Kidney epithelial cell (primary cell): ENCODE data around the gene BCL11B. TPM values are rescaled to one million over a fixed set of nuclear protein-coding genes. Genes with fewer than 3 reads are reported as not detected.

Source experiments
- DNase-seq: peaks from one replicate; pipeline ENCODE4 v3.0.0-alpha.2; 2010; ENCODE audit warnings: low read depth
- H3K27me3 ChIP-seq: 2 replicates; pipeline ENCODE4 v1.6.0; 2011; ENCODE audit warnings: low read length; ENCODE audit not compliant: control insufficient read depth, insufficient read depth
- H3K36me3 ChIP-seq: 2 replicates; pipeline ENCODE4 v1.5.1; 2011; ENCODE audit warnings: low read length; ENCODE audit not compliant: control insufficient read depth, insufficient read depth
- H3K4me3 ChIP-seq: 2 replicates; pipeline ENCODE4 v1.5.1; 2011; ENCODE audit warnings: low read depth, mild to moderate bottlenecking, control low read depth, low read length
- total RNA-seq: library from RNA; depleted of rRNA; stranded (reverse); fragments of >200 nt; gene quantifications from 2 replicates; pipeline ENCODE4 v1.2.3, GENCODE V29; 2015
- TF ChIP-seq, protein P1 (sequence below): IDR thresholded peaks from 2 replicates; pipeline ENCODE4 v1.5.1; 2011; ENCODE audit warnings: mild to moderate bottlenecking, moderate library complexity, low read length, control low read depth, inconsistent platforms; ENCODE audit not compliant: insufficient read depth, poor library complexity, severe bottlenecking

Gene BCL11B
- total RNA-seq, 1 donor from 2014 or later, result 2.3 TPM

GRCh38 chr14:99246536-99247097 is 25.4 kb downstream of the BCL11B start:
- Histone ChIP-seq H3K4me3 (peak overlapping the region; percentile 18), H3K27me3 (peaks cover 40% of the 10 kb centered on the region), H3K36me3 (no peaks in the 10 kb centered on the region)
- DNase-seq, result no peak
- TF ChIP-seq, protein P1, sequence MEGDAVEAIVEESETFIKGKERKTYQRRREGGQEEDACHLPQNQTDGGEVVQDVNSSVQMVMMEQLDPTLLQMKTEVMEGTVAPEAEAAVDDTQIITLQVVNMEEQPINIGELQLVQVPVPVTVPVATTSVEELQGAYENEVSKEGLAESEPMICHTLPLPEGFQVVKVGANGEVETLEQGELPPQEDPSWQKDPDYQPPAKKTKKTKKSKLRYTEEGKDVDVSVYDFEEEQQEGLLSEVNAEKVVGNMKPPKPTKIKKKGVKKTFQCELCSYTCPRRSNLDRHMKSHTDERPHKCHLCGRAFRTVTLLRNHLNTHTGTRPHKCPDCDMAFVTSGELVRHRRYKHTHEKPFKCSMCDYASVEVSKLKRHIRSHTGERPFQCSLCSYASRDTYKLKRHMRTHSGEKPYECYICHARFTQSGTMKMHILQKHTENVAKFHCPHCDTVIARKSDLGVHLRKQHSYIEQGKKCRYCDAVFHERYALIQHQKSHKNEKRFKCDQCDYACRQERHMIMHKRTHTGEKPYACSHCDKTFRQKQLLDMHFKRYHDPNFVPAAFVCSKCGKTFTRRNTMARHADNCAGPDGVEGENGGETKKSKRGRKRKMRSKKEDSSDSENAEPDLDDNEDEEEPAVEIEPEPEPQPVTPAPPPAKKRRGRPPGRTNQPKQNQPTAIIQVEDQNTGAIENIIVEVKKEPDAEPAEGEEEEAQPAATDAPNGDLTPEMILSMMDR, result no peak

GRCh38 chr14:99245564-99246511 is 26.2 kb downstream of the BCL11B start:
- Histone ChIP-seq H3K36me3 (no peaks in the 10 kb centered on the region), H3K27me3 (peaks cover 40% of the 10 kb centered on the region), H3K4me3 (peak overlapping the region; percentile 24)
- TF ChIP-seq, protein P1, result no peak
- DNase-seq, result no peak

- no peaks in the 10 kb centered on the region for H3K36me3 ChIP-seq
- no peak for DNase-seq
- no peak overlapping the region for H3K4me3 ChIP-seq
- TF ChIP-seq, protein P1, result no peak
- peaks cover 40% of the 10 kb centered on the region for H3K27me3 ChIP-seq
Observed at GRCh38 chr14:99244941-99245563, 26.9 kb downstream of the BCL11B start.

- TF ChIP-seq, protein P1, result no peak
- DNase-seq, result no peak
- H3K4me3 ChIP-seq, result no peak overlapping the region
- no peaks in the 10 kb centered on the region for H3K36me3 ChIP-seq
- peaks cover 40% of the 10 kb centered on the region for H3K27me3 ChIP-seq
Observed at GRCh38 chr14:99244367-99244901, 27.6 kb downstream of the BCL11B start.

DNA sequence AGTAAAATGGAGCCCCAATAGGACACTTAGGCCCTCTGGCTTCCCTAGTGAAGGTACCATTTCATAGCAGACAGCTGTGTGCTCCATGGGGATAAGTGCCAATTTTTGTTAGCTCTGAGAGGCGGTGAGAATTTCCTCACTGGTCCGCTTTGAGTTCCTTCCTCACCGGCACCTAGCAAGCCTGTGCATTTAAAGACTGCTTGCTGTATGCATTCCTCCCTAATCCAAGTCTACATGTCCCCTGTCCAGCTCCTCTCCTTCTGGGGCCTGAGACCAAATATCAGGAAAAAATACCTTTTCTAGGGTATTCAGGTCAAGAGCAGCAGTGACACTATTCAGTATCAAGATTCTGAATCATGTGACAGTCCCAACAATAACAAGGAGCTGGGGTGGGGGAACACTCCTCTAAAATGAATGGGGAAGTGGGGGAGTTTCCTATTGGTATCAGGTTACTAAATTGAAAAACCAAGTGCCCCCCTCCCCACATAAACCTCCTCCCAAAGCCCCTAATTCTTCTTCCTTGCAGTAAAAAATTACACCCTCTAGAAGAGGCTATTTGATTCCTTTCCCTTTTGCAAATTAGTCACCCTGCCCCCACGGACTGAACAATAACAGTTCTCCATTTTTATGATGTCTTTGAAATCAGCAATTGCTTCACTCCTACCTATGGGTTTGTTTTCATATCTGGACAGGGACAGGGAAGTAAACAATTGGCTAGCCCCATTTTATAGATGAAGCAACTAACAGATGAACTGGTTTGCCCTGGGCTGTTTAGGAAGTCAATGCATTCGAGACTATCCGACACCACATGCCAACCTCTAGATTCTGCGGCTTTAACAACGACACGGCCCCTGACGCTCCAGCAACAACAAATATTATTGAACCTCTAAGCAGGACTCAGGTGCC is 28.9 kb downstream of the BCL11B start:
- TF ChIP-seq, protein P1, result no peak
- peaks cover 34% of the 10 kb centered on the region for H3K27me3 ChIP-seq
- no peak overlapping the region for H3K4me3 ChIP-seq
- no peaks in the 10 kb centered on the region for H3K36me3 ChIP-seq
- DNase-seq, result no peak
